Heart right ventricle (tissue), 16 donors: ENCODE results near the gene LTBP1. TPM values are rescaled to one million over a fixed set of nuclear protein-coding genes. Genes with fewer than 3 reads are reported as not detected.

ENCODE experiments used
- ATAC-seq, 8 donors: fragments of 200-7000 bp; cut with Tn5 transposase; one replicate each; pipeline ENCODE4 v1.9.1; 2020; ENCODE audit warnings: mild to moderate bottlenecking in 8 of 8, moderate library complexity in 8 of 8, moderate number of reproducible peaks in 1 of 8
- DNase-seq, 2 donors: peaks; one replicate each; pipeline ENCODE4 v3.0.0-alpha.2; 2020
- H3K27ac ChIP-seq, 10 donors: fragments of 200-600 bp; sonication (generic) in 2 of 10; one replicate each; pipeline versions ENCODE4 v1.5.0 to v1.8.0; 2020 to 2022; ENCODE audit warnings: mild to moderate bottlenecking in 3 of 10
- H3K27me3 ChIP-seq, 7 donors: fragments of 200-600 bp; one replicate each; pipeline ENCODE4 v1.8.0; 2021 to 2022; ENCODE audit warnings: mild to moderate bottlenecking in 2 of 7
- H3K36me3 ChIP-seq, 9 donors: fragments of 200-600 bp; sonication (generic) in 1 of 9; one replicate each; pipeline versions ENCODE4 v1.5.0 to v1.8.0; 2020 to 2022; ENCODE audit warnings: mild to moderate bottlenecking in 2 of 9
- H3K4me1 ChIP-seq, 9 donors: fragments of 200-600 bp; sonication (generic) in 1 of 9; one replicate each; pipeline versions ENCODE4 v1.5.0 to v1.8.0; 2020 to 2022; ENCODE audit warnings: mild to moderate bottlenecking in 4 of 9
- H3K4me3 ChIP-seq, 10 donors: fragments of 200-600 bp; sonication (generic) in 2 of 10; one replicate each; pipeline versions ENCODE4 v1.5.0 to v1.8.0; 2020 to 2022; ENCODE audit warnings: mild to moderate bottlenecking in 7 of 10, moderate library complexity in 2 of 10
- H3K9me3 ChIP-seq, 11 donors: fragments of 200-600 bp in 10 of 11; sonication (generic) in 2 of 11; one replicate each; pipeline versions ENCODE4 v1.5.0 to v1.8.0; 2013 to 2022; ENCODE audit warnings: mild to moderate bottlenecking in 2 of 11, control low read depth in 1 of 11, moderate library complexity in 1 of 11
- WGBS, 2 donors: extraction: QIAGEN DNeasy Blood & Tissue Kit; methylation state at CpG; one replicate each; pipeline ENCODE4 v1.1.7; 2013; ENCODE audit warnings: inconsistent platforms in 1 of 2; 5-methylcytosine and 5-hydroxymethylcytosine counted together
- intact Hi-C, 10 donors: fragments of 100-400 bp; cut with DNase I; formaldehyde crosslinking; loops; one replicate each; pipeline versions ENCODE4 v1.11.1 to v1.14.2; 2022
- polyA plus RNA-seq, 2 donors: library from polyadenylated mRNA; stranded (reverse); fragments of 200-250 nt; gene quantifications; one replicate each; pipeline ENCODE4 v1.2.3, GENCODE V29; 2013
- total RNA-seq, 10 donors: library from RNA; stranded (reverse); fragmentation: NEBNext Ultra II Directional in 3 of 10; extraction: Animal tissue kit (Norgen Biotek cat#: 25700) in 3 of 10; gene quantifications; one replicate each; pipeline versions ENCODE4 v1.2.1 to v1.2.4, GENCODE V29; 2021 to 2023
- TF ChIP-seq, protein P1 (sequence below), 9 donors: fragments of 200-600 bp; sonication (generic) in 2 of 9; IDR thresholded peaks; one replicate each; pipeline versions ENCODE4 v1.5.0 to v1.8.0; 2021 to 2022; ENCODE audit warnings: antibody characterized with exemption in 9 of 9, mild to moderate bottlenecking in 5 of 9, moderate library complexity in 1 of 9
- donor health status: Arrhythmogenic right ventricular cardiomyopathy.
- donor health status: ischemic (EF 13 %, LVEDD 7.1; RV severe dilation, severe dysfunction).
- donor health status: healthy with polysubstance abuse.
- donor health status: DM: no; HTN: yes; CAD: no.
- donor health status: DM: no; HTN: no; CAD: no.
- donor health status: ischemic (EF 25% LVEDD 6.9; RV normal size, moderate dysfunction).
- donor health status: ischemic (EF 25% LVEDD 5.7; RV mildly dilated, moderate dysfunction).
- donor health status: healthy.
- donor health status: DM: yes; HTN: yes; CAD: no.
- donor health status: Ischemic cardiomyopathy.
- donor health status: ischemic (EF 35%, LVEDD 5.7; RV mildly dilated, moderate dysfunction).
- donor health status: nonischemic (EF 11% LVEDD 7.7; RV severe dilation, severe dysfunction).
- donor health status: DM: yes; HTN: yes; CAD: no.
- donor health status: PGD.
- donor health status: ischemic (EF 29% LVEDD 5.4; RV normal size, mild dysfunction).
- donor health status: nonischemic (EF 23%, LVEDD 6.1; RV moderate dilation, normal function).

Gene LTBP1
- total and polyA plus RNA-seq, 12 donors: 22.4 to 164 (median 84.3) TPM

DNA sequence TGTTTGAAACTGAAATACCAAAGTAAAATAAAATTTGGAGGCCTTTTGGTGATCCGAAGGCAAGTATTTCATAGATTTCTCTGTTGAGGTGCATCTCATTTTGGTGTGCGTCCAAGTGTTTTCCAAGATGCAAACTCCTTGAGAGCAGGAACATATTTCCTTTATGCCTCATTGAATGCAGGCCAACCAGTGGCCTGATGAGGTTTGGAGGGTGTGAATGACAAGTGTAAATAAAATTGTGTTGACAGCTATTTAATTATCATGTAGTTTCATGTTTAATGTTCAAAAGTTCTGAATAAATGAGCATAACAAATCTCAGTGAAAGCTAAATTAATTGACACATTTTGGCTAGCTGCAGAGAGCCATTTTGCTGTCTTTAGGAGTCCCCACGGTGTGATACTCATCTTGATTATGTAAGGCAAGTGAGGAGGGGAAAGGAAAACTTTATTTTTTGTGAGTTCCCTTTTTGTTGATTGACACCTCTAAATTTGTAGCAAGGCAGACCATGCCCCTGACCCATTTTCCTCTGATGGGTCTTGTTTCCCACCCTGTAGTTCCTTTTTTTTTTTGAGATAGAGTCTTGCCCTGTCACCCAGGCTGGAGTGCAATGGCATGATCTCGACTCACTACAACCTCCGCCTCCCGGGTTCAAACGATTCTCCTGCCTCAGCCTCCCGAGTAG is 6.3 kb upstream of the LTBP1 start:
- WGBS, 2 donors: 93 to 95% methylated on average over 8 of the region's 8 CpGs

DNA sequence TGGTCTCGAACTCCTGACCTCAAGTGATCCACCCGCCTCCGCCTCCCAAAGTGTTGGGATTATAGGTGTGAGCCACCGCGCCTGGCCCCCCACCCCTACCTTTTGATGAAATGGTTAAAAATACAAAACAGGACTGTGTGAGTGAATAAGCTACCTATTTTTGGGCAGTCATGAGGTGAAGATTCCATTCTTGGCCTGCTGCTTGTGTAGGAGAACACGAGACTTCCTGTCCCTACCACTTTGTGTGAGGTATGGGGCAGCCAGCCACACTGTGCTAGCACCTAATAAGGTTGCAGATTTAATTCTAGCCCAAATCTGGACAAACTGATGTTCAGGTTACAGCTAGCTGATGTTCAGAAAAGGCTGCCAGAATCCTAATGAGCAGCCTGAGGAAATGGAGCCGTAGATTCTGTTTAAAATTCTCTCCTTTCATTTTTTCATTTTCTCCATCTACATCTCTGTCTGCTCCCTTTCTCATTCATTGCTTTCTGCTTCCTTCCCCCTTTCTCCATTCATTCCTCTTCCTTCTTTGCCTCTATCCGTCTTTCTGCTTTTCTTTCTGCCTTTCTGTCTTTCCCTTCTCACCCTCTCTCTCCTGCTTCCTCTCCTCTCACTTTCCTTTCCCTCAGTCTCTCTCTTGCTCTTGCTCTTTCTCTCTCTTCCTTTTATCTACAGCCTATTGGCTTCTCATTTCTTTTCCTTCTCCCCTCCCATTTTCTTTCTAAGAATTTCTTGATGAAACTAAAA is 4.6 kb upstream of the LTBP1 start:
- peak in 4 of 8 donors; percentile 18 to 46 (median 31) for ATAC-seq
- no peaks in the 10 kb centered on the region for H3K9me3 ChIP-seq

More for the DNA sequence above, 6.3 kb upstream of the LTBP1 start:
- no peak overlapping the region for H3K4me3 ChIP-seq
- TF ChIP-seq, protein P1, sequence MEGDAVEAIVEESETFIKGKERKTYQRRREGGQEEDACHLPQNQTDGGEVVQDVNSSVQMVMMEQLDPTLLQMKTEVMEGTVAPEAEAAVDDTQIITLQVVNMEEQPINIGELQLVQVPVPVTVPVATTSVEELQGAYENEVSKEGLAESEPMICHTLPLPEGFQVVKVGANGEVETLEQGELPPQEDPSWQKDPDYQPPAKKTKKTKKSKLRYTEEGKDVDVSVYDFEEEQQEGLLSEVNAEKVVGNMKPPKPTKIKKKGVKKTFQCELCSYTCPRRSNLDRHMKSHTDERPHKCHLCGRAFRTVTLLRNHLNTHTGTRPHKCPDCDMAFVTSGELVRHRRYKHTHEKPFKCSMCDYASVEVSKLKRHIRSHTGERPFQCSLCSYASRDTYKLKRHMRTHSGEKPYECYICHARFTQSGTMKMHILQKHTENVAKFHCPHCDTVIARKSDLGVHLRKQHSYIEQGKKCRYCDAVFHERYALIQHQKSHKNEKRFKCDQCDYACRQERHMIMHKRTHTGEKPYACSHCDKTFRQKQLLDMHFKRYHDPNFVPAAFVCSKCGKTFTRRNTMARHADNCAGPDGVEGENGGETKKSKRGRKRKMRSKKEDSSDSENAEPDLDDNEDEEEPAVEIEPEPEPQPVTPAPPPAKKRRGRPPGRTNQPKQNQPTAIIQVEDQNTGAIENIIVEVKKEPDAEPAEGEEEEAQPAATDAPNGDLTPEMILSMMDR (IDR thresholded peaks at IDR 0.05): no peak
- no peak for ATAC-seq
- H3K4me1 ChIP-seq: peaks cover 0 to 4% (median 0%) of the 10 kb centered on the region in 9 donors
- no peak for DNase-seq
- H3K27me3 ChIP-seq: peaks cover 0 to 30% (median 0%) of the 10 kb centered on the region in 7 donors
- H3K36me3 ChIP-seq: no peaks in the 10 kb centered on the region
- H3K9me3 ChIP-seq: no peaks in the 10 kb centered on the region
- intact Hi-C loops: loop anchor here in 3 of 10 donors (5.0 to 10.0 kb wide), 4 partner anchors 84 to 166 kb away; no protein-coding TSS in a partner anchor
- no peak overlapping the region for H3K27ac ChIP-seq

DNA sequence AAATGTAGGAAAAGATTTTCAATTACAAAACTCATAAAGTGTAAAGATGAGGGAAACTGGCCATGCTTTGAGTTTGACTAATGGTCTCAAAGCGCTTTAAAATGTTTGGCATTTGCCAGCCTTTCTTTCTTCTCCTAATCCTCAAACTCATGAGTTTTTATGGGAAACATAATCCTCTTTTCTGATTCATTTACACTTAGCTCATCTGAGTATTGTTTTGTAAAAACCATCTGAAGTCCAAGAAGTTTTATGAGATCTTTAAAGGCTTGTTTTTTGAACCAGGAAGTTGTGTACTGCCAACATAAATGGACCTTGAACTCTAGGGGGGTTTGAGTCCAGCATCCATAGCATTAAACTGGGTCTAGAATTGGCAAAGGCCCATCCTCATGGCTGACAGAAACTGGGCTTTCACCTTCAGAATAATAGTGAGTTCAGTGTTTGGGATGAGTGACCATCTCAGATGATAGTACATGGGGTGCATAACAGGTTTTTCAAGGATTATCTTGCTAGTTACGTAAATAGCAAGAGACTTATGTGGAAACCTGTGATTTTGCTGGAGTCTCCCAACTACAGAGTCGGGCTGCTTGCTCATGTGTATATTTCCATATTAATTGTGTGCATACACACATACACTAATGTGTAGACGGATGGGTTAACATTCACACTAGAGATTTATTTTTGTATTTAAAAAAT is 3.8 kb upstream of the LTBP1 start:
- TF ChIP-seq, protein P1 (IDR thresholded peaks at IDR 0.05): no peak
- Histone ChIP-seq H3K4me1 (peaks cover 0 to 6% (median 1%) of the 10 kb centered on the region in 9 donors), H3K27me3 (peaks cover 0 to 35% (median 0%) of the 10 kb centered on the region in 7 donors), H3K27ac (peak overlapping the region in 1 of 10 donors; percentile 38), H3K9me3 (no peaks in the 10 kb centered on the region), H3K36me3 (no peaks in the 10 kb centered on the region), H3K4me3 (no peak overlapping the region)
- ATAC-seq (no peak), DNase-seq (no peak)
- intact Hi-C loops: loop anchor here in 3 of 10 donors (5.0 to 10.0 kb wide), 4 partner anchors 82 to 168 kb away; no protein-coding TSS in a partner anchor
- WGBS, 2 donors: 93 to 95% methylated on average over 4 of the region's 4 CpGs

More for the DNA sequence above, 4.6 kb upstream of the LTBP1 start:
- intact Hi-C loops: loop anchor here in 3 of 10 donors (5.0 to 10.0 kb wide), 4 partner anchors 83 to 167 kb away; no protein-coding TSS in a partner anchor
- Histone ChIP-seq H3K4me3 (no peak overlapping the region), H3K27me3 (peaks cover 0 to 34% (median 0%) of the 10 kb centered on the region in 7 donors), H3K27ac (peak overlapping the region in 3 of 10 donors; percentile 20 to 42 (median 38)), H3K36me3 (no peaks in the 10 kb centered on the region), H3K4me1 (peaks cover 0 to 4% (median 0%) of the 10 kb centered on the region in 9 donors)
- peak in 1 of 2 donors; percentile 13 for DNase-seq
- TF ChIP-seq, protein P1 (IDR thresholded peaks at IDR 0.05): no peak
- 74 to 83% methylated on average over 8 of the region's 8 CpGs for WGBS, 2 donors

DNA sequence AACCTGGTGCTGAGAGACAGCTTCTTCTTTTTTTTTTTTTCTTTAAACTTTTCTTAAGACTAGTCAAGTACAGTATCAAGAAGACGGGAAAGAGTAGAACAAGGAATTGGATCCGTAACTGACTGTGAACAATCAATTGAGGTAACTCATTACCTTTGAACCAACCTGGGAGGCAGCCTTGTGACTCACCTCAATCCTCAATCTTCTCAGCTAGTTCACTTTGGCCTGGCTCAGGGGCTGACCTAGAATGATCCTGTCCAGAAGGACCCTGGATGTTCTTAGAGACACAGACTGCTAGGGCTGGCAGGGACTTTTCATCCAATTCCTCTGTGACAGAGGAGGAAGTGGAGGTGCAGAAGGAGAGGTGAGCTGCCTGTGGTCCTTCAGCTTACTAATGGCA is 1.5 kb upstream of the LTBP1 start:
- TF ChIP-seq, protein P1 (IDR thresholded peaks at IDR 0.05): no peak
- H3K36me3 ChIP-seq: no peaks in the 10 kb centered on the region
- DNase-seq (no peak), ATAC-seq (no peak)
- intact Hi-C loops: loop anchor here in 8 of 10 donors (5.0 to 10.0 kb wide), 9 partner anchors 62 to 173 kb away; no protein-coding TSS in a partner anchor
- H3K4me1 ChIP-seq: peaks cover 0 to 21% (median 12%) of the 10 kb centered on the region in 9 donors
- H3K9me3 ChIP-seq: no peaks in the 10 kb centered on the region
- H3K4me3 ChIP-seq: no peak overlapping the region
- H3K27me3 ChIP-seq: peaks cover 0 to 47% (median 0%) of the 10 kb centered on the region in 7 donors
- WGBS, 2 donors: 97 to 99% methylated on average over 2 of the region's 2 CpGs
- no peak overlapping the region for H3K27ac ChIP-seq
